WTC11 (cell line): Measurements from ENCODE around the gene SCUBE1. TPM values are rescaled to one million over a fixed set of nuclear protein-coding genes. Genes with fewer than 3 reads are reported as not detected.
A peak's percentile ranks its signal among the peaks of the same experiment; 100 is the strongest.

ENCODE experiments used
- ATAC-seq: fragments of 200-7000 bp; cut with Tn5 transposase; 2 replicates; pipeline ENCODE4 v1.10.0; 2021; ENCODE audit warnings: mild to moderate bottlenecking, moderate library complexity
- CTCF ChIA-PET: fragments of 300-600 bp; sonication (Branson Sonifier 250); formaldehyde crosslinking; loops from one replicate; lab custom pipeline; 2021; ENCODE audit warnings: antibody characterized with exemption; lab: Charles Lee
- POLR2A ChIA-PET: fragments of 350-600 bp; sonication (Branson Sonifier 250); formaldehyde crosslinking; loops from one replicate; lab custom pipeline; 2021; ENCODE audit warnings: antibody characterized with exemption; lab: Charles Lee
- DNase-seq: peaks from one replicate; pipeline ENCODE4 v3.0.0; 2021; ENCODE audit warnings: low spot score
- H3K27ac Mint-ChIP-seq: 2 replicates; pipeline ENCODE4 v1.8.0; 2021; ENCODE audit warnings: mixed read lengths
- H3K27me3 Mint-ChIP-seq: 2 replicates; pipeline ENCODE4 v1.8.0; 2021; ENCODE audit warnings: low read depth, mild to moderate bottlenecking, moderate library complexity, mixed read lengths
- H3K36me3 Mint-ChIP-seq: 2 replicates; pipeline ENCODE4 v1.8.0; 2021; ENCODE audit warnings: mixed read lengths
- H3K4me1 Mint-ChIP-seq: 2 replicates; pipeline ENCODE4 v1.8.0; 2022; ENCODE audit warnings: mixed read lengths
- H3K4me3 Mint-ChIP-seq: 2 replicates; pipeline ENCODE4 v1.8.0; 2021; ENCODE audit warnings: mild to moderate bottlenecking, moderate library complexity, mixed read lengths
- H3K9me3 Mint-ChIP-seq: 2 replicates; pipeline ENCODE4 v1.8.0; 2021; ENCODE audit warnings: mixed read lengths
- ATF2 ChIP-seq: sonication (generic); formaldehyde crosslinking; IDR thresholded peaks from 2 replicates; pipeline ENCODE4 v1.8.1; 2022; ENCODE audit warnings: low read depth, missing genetic modification reagents, borderline replicate concordance
- NFATC4 ChIP-seq: fragments of 250-450 bp; sonication (Bioruptor Pico); IDR thresholded peaks from 2 replicates; pipeline ENCODE4 v1.9.0; 2021; ENCODE audit warnings: mild to moderate bottlenecking
- NR2C2 ChIP-seq: sonication (generic); formaldehyde crosslinking; IDR thresholded peaks from 2 replicates; pipeline ENCODE4 v1.8.0; 2022; ENCODE audit warnings: mild to moderate bottlenecking, missing genetic modification reagents
- PREB ChIP-seq: sonication (generic); formaldehyde crosslinking; IDR thresholded peaks from 2 replicates; pipeline ENCODE4 v1.8.1; 2022; ENCODE audit warnings: mild to moderate bottlenecking, missing genetic modification reagents, moderate library complexity, borderline replicate concordance
- PRRX2 ChIP-seq: fragments of 250-450 bp; sonication (Bioruptor Pico); IDR thresholded peaks from 2 replicates; pipeline ENCODE4 v1.8.0; 2021; ENCODE audit warnings: mild to moderate bottlenecking
- RELA ChIP-seq: sonication (generic); formaldehyde crosslinking; IDR thresholded peaks from 2 replicates; pipeline ENCODE4 v1.8.1; 2022; ENCODE audit warnings: missing genetic modification reagents, mild to moderate bottlenecking, borderline replicate concordance
- SMAD3 ChIP-seq: sonication (generic); formaldehyde crosslinking; IDR thresholded peaks from 2 replicates; pipeline ENCODE4 v1.8.0; 2022; ENCODE audit warnings: missing genetic modification reagents, mild to moderate bottlenecking, borderline replicate concordance
- TEAD4 ChIP-seq: sonication (generic); formaldehyde crosslinking; IDR thresholded peaks from 2 replicates; pipeline ENCODE4 v1.8.0; 2022; ENCODE audit warnings: mild to moderate bottlenecking, missing genetic modification reagents
- USF2 ChIP-seq: sonication (generic); formaldehyde crosslinking; IDR thresholded peaks from 2 replicates; pipeline ENCODE4 v1.8.1; 2023; ENCODE audit warnings: mild to moderate bottlenecking, missing genetic modification reagents, moderate library complexity
- ZNF138 ChIP-seq: sonication (generic); formaldehyde crosslinking; conservative IDR thresholded peaks from 2 replicates; pipeline ENCODE4 v1.8.1; 2022; ENCODE audit warnings: mild to moderate bottlenecking, moderate library complexity, missing genetic modification reagents
- ZNF671 ChIP-seq: fragments of 250-450 bp; sonication (Bioruptor Pico); IDR thresholded peaks from 2 replicates; pipeline ENCODE4 v1.8.0; 2021; ENCODE audit warnings: mild to moderate bottlenecking
- ZSCAN18 ChIP-seq: fragments of 250-450 bp; sonication (Bioruptor Pico); IDR thresholded peaks from 2 replicates; pipeline ENCODE4 v2.1.2; 2022; ENCODE audit warnings: mild to moderate bottlenecking, moderate library complexity
- total RNA-seq: library from RNA; stranded (reverse); gene quantifications from 3 replicates; pipeline ENCODE4 v1.2.3, GENCODE V29; 2021
- TF ChIP-seq, protein P1 (sequence below): sonication (generic); formaldehyde crosslinking; IDR thresholded peaks from 2 replicates; pipeline ENCODE4 v1.8.1; 2023; ENCODE audit warnings: mild to moderate bottlenecking, missing genetic modification reagents
- TF ChIP-seq, protein P2 (sequence below): sonication (generic); formaldehyde crosslinking; IDR thresholded peaks from 2 replicates; pipeline ENCODE4 v1.8.1; 2022; ENCODE audit warnings: low read depth, mild to moderate bottlenecking, moderate library complexity, missing genetic modification reagents, borderline replicate concordance

Gene SCUBE1
- total RNA-seq, 1 experiment from 2014 or later = 6.9 TPM

- no peak for TF ChIP-seq USF2 (CRISPR knock-in tag)
- no peak for TF ChIP-seq SMAD3 (CRISPR knock-in tag)
- TF ChIP-seq, protein P1, sequence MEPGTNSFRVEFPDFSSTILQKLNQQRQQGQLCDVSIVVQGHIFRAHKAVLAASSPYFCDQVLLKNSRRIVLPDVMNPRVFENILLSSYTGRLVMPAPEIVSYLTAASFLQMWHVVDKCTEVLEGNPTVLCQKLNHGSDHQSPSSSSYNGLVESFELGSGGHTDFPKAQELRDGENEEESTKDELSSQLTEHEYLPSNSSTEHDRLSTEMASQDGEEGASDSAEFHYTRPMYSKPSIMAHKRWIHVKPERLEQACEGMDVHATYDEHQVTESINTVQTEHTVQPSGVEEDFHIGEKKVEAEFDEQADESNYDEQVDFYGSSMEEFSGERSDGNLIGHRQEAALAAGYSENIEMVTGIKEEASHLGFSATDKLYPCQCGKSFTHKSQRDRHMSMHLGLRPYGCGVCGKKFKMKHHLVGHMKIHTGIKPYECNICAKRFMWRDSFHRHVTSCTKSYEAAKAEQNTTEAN (CRISPR knock-in tag) = no peak
- TF ChIP-seq ZNF671 (CRISPR knock-in tag) = no peak
- no peak for TF ChIP-seq RELA (CRISPR knock-in tag)
- TF ChIP-seq ZSCAN18 (CRISPR knock-in tag) = no peak
- TF ChIP-seq NFATC4 (CRISPR knock-in tag) = no peak
- TF ChIP-seq PRRX2 (CRISPR knock-in tag) = no peak
- TF ChIP-seq ATF2 = no peak
Observed at GRCh38 chr22:43207849-43208702, 135.1 kb downstream of the SCUBE1 start (continued).

GRCh38 chr22:43207386-43207785 is 135.8 kb downstream of the SCUBE1 start:
- CTCF ChIA-PET = interaction anchor here (0.9 to 1.2 kb wide), 4 partner anchors 20 to 25 kb away, joined by 3 to 8 read pairs (median 4); partner anchors contain the start of gene TTLL12
- H3K27ac Mint-ChIP-seq = no peak overlapping the region
- DNase-seq (no peak), ATAC-seq (no peak)
- no peak overlapping the region for H3K4me3 Mint-ChIP-seq
- POLR2A ChIA-PET = no interaction called here
- no peaks in the 10 kb centered on the region for H3K36me3 Mint-ChIP-seq
- peaks cover 9% of the 10 kb centered on the region for H3K4me1 Mint-ChIP-seq
- TF ChIP-seq RELA (CRISPR knock-in tag) (no peak), TEAD4 (CRISPR knock-in tag) (no peak), NR2C2 (no peak)
- TF ChIP-seq, protein P1 (CRISPR knock-in tag) = no peak
- TF ChIP-seq, protein P2, sequence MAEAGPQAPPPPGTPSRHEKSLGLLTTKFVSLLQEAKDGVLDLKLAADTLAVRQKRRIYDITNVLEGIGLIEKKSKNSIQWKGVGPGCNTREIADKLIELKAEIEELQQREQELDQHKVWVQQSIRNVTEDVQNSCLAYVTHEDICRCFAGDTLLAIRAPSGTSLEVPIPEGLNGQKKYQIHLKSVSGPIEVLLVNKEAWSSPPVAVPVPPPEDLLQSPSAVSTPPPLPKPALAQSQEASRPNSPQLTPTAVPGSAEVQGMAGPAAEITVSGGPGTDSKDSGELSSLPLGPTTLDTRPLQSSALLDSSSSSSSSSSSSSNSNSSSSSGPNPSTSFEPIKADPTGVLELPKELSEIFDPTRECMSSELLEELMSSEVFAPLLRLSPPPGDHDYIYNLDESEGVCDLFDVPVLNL (CRISPR knock-in tag) = no peak
- no peaks in the 10 kb centered on the region for H3K27me3 Mint-ChIP-seq
- no peaks in the 10 kb centered on the region for H3K9me3 Mint-ChIP-seq

GRCh38 chr22:43206509-43207161 is 136.5 kb downstream of the SCUBE1 start:
- H3K36me3 Mint-ChIP-seq = no peaks in the 10 kb centered on the region
- DNase-seq = no peak
- no peak overlapping the region for H3K4me3 Mint-ChIP-seq
- peaks cover 9% of the 10 kb centered on the region for H3K4me1 Mint-ChIP-seq
- H3K27ac Mint-ChIP-seq = no peak overlapping the region
- ChIA-PET CTCF (interaction anchor here (1.0 to 1.2 kb wide), 3 partner anchors 19 to 25 kb away, joined by 3 to 8 read pairs (median 6); partner anchors contain the start of gene TTLL12), POLR2A (no interaction called here)
- TF ChIP-seq RELA (CRISPR knock-in tag) (no peak), USF2 (CRISPR knock-in tag) (0 out of 2 replicates have a peak, but pooled peaks have one; percentile 33), ZNF138 (CRISPR knock-in tag) (no peak), PREB (no peak)
- TF ChIP-seq, all 79 proteins: peak for 1
- Mint-ChIP-seq H3K27me3 (no peaks in the 10 kb centered on the region), H3K9me3 (no peaks in the 10 kb centered on the region)
- no peak for ATAC-seq
